ENCODE results near the gene ENDOU.

The ENDOU gene

GRCh38 chr12:47742253-47742825, 17.0 kb upstream of the ENDOU start:
- no peak for DNase-seq

DNA sequence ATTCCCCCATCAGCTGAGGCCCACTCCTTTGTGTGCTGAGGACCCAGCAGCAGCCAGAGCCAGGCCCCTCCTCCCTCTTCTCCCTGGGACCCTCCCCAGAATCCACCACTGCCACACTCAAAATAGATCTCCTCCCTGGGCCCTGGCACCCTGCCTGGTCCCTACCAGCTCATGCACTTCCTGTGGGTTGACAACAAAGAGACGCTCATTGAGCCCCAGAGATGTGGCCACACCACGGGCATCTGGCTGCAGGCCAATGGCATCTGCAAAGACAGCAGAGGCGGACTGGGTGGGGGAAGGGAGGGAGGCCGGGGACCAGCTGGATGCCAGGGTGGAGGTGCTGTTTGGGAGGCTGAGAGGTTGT, 16.0 kb upstream of the ENDOU start:
- DNase-seq, result peak; percentile 50

DNA sequence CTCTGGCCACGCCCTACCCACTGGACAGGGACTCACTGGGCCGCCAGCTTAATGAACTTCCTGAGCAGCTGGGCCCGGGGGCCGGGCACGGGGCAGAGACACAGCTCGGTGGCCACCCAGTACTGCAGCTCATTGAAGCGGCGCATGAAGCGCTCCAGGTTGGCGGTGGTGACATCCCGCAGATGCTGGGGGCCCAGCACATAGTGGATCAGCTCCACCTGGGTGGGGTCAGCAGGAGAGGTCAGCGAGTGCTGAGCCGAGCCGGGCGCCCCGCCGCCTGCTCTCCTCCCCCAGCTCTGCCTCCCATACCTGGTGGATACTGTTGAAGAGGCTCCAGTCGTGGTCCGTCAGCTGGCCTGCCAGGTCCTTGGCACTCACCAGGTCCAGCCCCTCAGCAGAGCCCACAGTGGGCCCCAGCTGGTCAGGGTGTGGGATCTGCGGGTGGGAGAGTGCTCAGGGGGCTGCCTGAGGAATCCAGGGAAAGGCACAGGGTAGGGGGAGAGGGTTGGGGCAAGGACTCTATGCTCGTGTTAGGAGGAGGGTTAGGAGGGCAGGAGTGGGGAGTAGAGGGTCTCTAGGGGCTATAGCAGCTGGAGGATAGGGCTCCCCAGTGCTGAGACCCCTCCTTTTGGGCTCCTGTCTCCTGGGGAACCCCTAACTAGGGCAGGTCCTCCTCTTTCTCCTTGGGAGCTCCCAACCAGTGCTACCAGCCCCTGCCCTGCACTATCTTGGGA, 15.5 kb upstream of the ENDOU start:
- no peak for DNase-seq

DNA sequence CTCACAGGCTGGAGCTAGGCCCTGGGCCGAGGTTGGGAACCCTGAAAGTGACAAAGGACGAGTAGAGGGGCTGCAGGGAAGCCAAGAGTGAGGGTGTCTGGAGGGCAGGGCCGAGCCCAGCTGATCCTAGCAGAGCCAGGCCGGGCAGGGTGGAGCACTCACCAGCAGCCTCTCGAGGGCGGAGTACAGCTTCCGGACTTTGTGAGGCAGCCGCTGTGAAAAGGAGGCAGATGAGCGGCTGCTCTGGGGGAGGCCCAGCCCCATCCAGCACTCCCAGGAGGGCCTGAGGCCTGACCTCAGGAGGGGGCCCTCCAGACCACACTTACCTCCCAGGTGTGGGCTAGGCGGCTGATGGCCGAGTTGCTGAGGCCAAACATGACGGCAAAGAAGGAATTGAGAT, 14.7 kb upstream of the ENDOU start:
- no peak for DNase-seq

- DNase-seq, result no peak
Measured at GRCh38 chr12:47739297-47739696, 14.0 kb upstream of the ENDOU start.

DNA sequence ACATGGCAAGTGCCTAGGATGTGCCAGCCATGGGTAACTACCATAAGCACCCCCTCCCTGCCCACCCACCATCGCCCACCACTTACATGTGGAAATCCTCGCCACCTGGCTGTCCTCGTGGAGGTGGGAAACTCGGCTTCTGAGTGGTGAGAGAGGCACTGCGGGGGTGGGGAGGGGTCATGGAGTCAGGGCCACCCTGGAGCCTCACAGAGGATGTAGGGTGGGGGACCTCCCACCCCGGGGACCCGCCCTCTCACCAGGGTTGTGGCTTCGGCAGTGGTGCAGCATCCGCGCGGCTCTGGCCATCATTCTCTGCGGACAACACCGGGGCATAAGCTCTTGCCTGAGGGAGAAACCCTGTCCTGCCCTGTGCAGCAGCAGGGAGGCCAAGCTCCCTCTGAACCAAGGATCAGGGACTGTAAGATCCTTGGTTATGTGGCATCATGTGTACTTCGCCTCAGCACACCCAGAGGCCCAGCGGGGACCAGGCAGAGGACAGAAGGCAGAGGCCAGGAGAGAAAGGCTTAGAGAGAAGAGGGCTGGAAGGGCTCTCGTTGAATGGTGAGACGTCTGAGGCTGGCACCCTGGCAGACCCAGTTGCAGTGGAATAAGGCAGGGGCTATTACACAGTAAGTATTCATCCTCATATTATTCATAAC, 12.8 kb upstream of the ENDOU start:
- no peak for DNase-seq

- DNase-seq, result no peak
Measured at GRCh38 chr12:47736877-47737676, 11.8 kb upstream of the ENDOU start.

GRCh38 chr12:47736216-47736615, 10.9 kb upstream of the ENDOU start:
- no peak for DNase-seq

- DNase-seq, result no peak
Measured at GRCh38 chr12:47735649-47736048, 10.4 kb upstream of the ENDOU start.

- no peak for DNase-seq
Measured at GRCh38 chr12:47734725-47735480, 9.6 kb upstream of the ENDOU start.

DNA sequence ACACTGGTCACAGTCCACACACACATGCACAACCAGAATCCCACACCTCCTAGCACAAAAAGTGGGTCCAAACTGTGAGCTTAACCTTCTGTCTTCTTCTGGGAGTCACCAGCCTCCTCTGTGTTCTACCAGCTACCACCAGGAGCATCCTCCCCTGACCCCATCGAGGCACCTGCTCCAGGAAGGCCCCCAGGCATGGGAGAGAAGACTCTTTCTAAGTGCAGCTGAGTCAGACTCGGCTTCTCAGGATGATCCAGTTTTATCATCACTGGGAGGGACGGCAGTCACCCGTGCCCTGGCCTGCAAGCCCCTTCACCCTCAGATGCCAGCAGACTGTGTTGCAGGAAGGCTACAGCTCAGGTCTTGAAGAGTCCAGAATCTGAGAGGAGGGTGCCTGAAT, 7.9 kb upstream of the ENDOU start:
- no peak for DNase-seq

DNA sequence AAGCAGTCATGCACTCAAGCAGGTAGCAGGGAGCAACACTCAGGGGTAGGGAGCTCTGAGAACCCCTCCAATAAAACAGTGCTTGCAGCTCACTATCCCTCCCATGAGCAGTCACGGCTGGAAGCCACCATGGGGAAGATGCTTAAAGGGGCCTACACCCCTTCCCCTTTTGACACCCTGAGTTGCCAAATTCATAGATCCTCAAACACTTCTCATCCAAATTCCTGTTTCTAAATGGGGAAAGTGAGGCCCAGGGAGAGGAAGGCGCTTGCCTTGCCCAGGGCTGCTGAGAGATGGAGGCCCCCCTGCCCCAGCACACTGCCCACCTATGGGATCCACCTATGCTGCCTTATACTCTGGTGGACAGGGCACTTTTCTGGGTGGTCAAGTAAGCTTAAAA, 7.2 kb upstream of the ENDOU start:
- DNase-seq, result no peak

DNA sequence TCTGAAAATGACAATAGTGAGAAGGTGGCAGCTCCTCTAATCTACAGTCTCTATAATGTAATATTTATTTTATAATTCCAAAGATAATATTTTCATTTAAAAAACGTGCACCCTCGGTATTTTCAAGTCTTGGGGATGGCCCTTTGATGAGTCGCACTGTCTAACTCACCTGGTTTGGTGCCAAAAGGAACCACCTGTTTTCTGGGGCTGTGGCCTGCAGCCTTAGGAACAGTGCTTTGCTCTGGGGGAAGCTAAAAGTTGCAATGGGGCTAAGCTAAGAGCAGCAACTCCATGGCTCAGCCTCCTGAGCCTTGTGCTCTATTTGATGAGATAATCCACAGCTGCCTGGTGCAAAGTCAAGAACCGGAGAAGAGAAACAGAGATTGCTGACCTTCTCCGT, 6.4 kb upstream of the ENDOU start:
- no peak for DNase-seq

DNA sequence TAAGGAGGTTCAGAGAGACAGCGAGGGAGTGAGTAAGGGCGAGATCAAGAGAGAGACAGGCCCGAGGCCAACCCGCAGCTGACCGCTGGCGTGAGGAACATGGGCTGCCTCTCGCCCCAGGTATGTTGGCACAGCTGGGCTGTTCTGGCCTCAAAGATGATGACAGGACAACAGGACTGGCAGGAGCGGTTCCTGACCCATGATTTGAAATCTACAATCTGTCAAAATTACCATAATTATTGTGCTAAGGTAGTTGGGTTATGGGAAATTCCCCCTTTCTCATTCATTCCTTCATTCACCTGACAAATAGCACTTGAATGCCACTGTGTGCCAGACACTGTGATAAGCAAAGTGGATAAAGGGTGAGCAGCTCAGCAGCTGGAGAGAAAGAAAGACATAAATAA, 5.1 kb upstream of the ENDOU start:
- no peak for DNase-seq

- DNase-seq, result no peak
Measured at GRCh38 chr12:47729233-47729632, 3.9 kb upstream of the ENDOU start.

GRCh38 chr12:47725893-47726292, 603 bp upstream of the ENDOU start:
- DNase-seq, result no peak

- DNase-seq, result no peak
Measured at GRCh38 chr12:47722941-47723631, 2.2 kb downstream of the ENDOU start.

DNA sequence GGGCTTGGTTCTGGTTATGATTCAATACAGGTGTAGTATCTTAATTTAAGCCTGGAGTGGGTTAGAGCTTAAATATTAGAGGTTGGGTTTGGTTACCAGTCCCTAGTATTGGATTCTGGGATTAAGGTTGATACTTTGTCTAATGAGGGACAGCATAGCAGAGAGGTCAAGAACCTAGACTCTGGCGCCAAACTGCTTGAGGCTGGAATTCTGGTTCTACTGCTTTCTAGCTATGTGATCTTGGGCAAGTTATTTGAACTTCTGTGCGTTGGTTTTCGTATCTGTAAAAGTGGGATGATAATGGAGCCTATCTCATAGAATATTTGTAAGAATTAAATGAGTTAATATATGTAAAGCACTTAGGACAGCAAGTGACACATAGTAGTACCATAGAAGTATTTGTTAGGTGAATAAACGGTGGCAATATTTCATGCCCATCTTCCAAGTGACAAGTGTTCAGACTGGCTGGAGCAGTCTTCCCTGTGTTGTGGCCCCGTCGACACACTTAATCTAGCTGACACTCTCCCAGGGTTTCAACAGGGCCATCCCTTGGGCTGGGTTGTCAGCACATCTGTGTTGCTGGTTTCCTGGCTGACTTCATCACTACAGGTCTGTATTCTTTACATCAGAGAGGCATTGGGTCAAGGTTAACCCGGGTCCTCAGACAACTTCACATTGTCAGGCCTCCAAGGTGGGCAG, 3.0 kb downstream of the ENDOU start:
- DNase-seq, result no peak

- DNase-seq, result no peak
Measured at GRCh38 chr12:47721431-47721973, 3.8 kb downstream of the ENDOU start.

GRCh38 chr12:47718531-47718930, 6.8 kb downstream of the ENDOU start:
- DNase-seq, result no peak

GRCh38 chr12:47717443-47718193, 7.7 kb downstream of the ENDOU start:
- peak; percentile 66 for DNase-seq

All from NCI-H1694 treated with DMSO at 0.1 percent for 48 hours (cell line).